ENCODE data around the gene INO80C.

The INO80C gene

GRCh38 chr18:35463050-35463449 is 34.7 kb downstream of the INO80C start:
- TF ChIP-seq, protein P1, sequence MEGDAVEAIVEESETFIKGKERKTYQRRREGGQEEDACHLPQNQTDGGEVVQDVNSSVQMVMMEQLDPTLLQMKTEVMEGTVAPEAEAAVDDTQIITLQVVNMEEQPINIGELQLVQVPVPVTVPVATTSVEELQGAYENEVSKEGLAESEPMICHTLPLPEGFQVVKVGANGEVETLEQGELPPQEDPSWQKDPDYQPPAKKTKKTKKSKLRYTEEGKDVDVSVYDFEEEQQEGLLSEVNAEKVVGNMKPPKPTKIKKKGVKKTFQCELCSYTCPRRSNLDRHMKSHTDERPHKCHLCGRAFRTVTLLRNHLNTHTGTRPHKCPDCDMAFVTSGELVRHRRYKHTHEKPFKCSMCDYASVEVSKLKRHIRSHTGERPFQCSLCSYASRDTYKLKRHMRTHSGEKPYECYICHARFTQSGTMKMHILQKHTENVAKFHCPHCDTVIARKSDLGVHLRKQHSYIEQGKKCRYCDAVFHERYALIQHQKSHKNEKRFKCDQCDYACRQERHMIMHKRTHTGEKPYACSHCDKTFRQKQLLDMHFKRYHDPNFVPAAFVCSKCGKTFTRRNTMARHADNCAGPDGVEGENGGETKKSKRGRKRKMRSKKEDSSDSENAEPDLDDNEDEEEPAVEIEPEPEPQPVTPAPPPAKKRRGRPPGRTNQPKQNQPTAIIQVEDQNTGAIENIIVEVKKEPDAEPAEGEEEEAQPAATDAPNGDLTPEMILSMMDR (IDR thresholded peaks at IDR 0.05), result no peak

- TF ChIP-seq, protein P1 (IDR thresholded peaks at IDR 0.05), result no peak
These were observed 37.0 kb downstream of the INO80C start for GRCh38 chr18:35460736-35461161.

- TF ChIP-seq, protein P1 (IDR thresholded peaks at IDR 0.05), result no peak
These were observed 37.8 kb downstream of the INO80C start for GRCh38 chr18:35459997-35460396.

GRCh38 chr18:35458677-35459441 is 38.9 kb downstream of the INO80C start:
- TF ChIP-seq, protein P1 (IDR thresholded peaks at IDR 0.05), result no peak

DNA sequence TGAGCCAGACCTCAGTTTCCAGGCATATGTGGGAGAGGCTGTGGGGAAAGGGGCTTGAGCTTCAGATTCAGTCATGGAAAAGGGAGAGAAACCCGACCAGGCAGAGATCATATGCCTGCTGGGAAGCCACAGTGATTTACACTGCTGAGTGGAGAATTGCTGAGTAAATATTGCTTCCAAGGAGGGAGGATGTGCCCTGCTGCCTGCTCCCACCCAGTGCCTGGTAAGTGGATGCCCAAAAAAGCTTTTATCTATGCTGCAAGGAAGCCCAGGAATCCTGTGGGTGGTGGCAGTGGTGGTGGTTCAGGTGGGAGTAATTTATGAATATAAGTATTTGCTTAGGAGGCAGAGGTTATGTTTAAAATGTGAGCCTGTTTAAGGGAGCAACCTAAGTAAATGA is 39.5 kb downstream of the INO80C start:
- TF ChIP-seq, protein P1 (IDR thresholded peaks at IDR 0.05), result no peak

DNA sequence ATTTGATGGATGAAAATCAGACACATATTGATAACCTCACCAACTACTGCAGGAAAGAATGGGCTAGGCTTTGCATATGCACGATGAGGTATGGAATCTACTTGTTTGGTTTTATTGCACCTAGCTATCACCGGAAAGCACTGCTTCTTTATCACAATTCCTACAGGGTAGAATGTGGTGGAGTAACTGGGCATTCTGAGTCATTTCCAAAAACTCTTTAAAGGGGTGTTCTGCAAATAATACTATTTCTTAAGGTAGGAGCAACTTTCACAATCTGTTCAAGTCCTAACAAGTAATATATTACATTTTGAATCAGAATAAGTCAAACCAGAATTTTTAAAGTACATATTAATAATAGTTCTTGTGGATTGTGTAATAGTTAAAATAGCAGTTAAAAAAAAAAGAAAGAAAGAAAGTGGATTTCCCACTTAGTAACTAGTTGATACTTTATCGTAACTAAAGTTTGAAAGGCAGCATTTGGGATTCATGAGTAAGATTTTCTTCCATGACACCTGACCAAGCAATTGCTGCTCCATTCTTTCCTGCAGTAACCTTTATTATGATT is 40.5 kb downstream of the INO80C start:
- TF ChIP-seq, protein P1 (IDR thresholded peaks at IDR 0.05), result no peak

DNA sequence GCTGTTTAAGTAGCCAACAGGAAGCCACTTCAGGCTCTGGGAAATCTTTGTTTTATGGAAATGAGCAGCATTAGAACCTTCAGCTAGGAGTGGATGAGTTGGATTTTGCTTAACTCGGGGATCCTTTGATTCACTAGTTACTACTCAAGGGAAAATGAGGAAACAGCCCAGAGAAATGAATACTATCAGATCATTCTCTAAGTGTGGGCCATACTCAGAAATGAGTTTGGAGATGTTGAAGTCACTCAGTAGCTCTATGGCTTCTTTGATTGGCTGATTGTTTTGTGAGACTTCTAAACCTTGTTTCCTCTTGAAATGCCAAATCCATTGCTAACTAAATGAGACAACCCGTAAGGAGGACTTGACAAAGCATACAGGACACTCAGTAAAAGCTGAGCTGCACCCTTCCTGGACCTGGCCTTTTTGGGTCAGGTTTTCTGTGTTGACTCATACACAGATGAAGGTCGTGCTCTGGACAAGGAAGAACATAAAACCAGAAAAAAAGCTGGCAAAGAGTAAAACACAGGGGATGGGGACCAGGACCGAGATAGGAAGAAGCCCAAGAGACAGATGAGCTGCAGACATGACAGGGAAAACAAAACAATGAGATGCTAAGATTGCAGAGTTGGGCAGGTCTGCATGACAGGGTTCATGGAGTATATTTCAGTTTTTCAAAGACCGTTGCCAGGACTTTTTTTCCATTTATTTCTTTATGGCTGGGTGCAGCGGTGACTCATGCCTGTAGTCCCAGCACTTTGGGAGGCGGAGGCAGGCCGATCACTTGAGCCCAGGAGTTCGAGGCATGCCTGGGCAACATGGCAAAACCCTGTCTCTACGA is 41.6 kb downstream of the INO80C start:
- TF ChIP-seq, protein P1 (IDR thresholded peaks at IDR 0.05), result no peak
